Measurements from ENCODE around the gene ASCL5. TPM values are rescaled to one million over a fixed set of nuclear protein-coding genes. Genes with fewer than 3 reads are reported as not detected.

Gene ASCL5
- total RNA-seq, 1 donor from 2014 or later: not detected

DNA sequence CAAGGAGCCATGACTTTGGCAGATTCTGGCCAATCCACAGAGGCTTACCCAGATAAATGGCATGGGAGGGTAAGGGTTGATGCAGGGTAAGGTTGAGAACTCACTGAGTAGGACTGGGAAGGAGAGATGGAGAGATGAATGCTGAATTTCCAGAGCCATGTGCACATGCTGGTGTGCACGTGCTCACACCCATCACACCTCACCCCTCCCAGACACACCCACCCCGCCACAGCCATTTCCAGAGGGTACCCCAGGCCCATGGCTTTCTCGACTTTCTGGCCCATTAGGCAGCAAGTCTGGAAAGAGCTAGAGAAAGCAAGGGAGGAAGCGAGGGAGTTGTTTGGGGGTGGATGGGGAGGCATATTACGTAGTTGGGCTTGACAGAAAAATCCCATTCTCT lies 16.4 kb downstream of the ASCL5 start:
- DNase-seq: no peak

DNA sequence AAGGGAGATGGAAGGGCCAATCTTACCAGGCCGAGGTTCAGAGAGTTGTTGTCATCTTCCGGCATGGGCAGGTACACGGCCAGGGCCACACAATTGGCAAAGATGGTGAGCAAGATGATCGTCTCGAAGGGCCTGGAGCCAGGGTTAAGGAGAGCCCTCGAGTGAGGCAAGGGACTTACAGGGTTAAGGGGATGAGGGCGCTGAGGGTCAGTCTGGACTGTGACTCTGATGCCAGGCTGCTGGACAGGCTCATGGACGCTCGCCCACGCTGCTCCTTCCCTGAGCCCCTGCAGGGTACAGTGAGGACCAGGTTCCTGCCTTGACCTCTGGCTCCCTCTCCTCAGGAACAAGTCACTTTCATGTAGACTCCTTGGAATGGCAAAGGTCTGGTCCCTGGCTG lies 16.8 kb downstream of the ASCL5 start:
- DNase-seq: no peak

DNA sequence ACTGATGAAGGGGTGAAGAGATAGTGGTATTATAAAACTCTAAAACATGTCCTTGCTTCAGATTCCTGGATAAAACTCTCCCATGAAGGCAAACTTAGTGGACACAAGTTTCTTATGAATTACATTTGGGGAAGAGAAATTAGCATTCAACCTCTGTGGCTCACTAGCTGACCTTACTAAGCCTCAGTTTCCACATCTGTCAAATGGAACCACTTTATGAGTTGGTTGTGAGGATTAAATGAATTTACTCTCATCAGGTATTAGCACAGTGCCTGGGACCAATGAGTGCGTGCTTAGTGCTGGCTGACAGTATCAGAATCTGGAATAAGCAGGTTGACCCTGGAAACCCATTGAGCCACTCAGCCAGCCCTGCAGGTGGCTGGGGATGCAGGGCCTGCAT lies 17.3 kb downstream of the ASCL5 start:
- no peak for DNase-seq

DNA sequence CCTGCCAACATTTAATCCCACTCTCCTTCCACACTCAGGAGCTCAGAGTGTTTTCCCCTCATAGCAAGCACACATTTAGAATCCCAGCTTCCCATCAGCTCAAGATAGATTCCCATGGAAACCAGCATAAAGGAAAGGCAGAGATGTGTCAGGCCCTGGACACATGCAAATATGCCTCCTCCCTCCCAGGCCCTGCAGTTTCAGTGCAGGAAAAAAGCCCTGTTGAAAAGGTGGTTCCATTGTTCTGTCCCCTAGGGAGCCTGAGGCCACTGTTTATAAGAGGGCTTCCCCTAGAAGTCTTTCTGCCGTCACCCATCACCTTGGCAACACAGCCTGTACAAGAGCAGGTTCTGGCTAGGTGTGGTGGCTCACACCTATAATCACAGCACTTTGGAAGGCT lies 18.4 kb downstream of the ASCL5 start:
- DNase-seq: no peak

DNA sequence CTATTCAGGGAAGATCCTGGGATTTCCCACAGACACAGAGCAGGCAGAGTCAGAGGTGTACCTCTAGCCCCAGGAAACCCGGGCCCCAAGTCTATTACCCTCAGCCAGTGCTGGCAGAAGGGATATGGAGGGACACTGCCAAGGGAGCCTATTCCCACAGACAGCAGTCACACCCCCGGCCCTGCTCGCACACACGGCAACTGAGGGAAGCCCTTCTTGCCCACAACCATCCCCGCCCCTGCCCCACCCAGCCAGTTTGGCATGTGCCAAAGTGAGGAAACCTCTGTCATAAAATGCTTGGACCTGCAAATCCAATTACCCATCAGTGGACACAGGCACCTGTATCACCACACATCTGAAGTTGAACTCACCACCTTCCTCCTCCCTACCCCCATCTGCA lies 21.3 kb downstream of the ASCL5 start:
- DNase-seq: no peak

DNA sequence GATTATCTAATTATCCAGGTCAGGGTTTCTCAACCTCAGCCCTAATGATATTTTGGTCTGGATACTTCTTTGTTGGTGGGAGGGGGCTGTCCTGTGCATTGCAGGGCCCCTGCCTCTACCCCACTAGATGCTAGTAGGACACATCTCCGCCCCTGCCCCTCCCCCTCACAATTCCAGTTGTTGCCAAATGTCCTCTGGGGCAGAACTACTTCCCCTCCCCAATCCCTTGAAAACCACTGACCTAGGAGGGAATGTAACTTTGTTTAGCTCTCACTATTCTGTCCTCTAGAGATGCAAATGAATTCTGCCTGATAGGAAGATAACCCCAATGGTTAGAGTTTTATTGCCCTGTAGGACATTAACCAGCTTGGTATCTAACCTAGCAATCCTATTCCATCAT lies 22.8 kb downstream of the ASCL5 start:
- no peak for DNase-seq

DNA sequence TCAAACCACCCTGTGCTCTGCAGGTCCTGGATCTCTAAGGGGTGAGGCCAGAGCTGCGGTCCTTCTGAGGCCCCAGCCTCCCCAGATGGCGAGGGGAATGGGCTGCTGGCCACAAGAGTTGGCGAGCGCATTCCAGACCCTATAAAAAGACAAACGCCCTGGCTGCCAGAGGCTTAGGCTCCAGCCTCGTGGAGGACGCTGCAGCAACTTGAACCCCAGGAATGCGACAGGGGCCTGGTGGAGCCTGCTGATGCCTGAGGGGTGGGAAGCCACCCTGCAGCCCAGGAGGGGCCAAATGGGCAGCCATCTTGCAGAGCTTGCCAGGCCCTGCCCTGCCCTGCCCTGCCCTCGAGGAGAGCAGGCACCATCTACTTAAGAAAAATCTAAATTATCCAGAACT lies 23.3 kb downstream of the ASCL5 start:
- DNase-seq: no peak

DNA sequence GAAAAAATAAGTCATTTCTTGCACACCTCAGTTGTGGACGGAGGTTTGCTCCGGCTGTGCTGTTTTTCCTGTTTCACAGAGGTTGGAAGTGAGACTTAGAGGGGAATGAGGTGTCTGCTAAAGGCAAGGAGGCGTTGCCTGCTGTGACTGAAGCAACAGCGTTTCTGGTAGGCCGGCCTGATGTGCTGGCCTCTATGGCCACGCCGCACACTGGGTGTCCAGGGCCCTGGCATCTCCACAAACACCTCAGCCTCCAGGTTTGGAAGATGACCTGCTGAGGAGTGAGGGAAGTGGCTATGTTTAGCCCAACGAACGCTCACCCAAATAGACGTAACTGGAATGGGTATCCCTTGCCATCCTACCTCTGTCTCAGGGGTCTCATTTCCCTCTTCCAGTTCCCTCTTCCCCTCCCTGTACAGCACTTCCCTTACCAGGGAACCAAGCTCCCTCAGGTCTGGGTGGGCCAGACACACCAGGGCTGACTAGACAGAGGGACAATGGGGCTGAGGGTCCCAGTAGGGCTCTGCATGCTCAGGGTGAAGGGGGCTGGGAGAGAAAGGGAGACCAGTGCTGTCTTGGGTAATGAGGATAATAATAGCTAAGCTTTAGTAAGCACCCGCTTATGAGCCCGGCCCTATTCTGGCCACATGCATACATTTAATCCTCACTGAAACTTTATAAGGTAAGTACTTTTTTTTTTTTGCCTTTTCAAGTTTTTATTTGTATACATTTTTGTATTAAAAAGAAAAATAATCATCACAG lies 26.6 kb downstream of the ASCL5 start:
- no peak for DNase-seq

DNA sequence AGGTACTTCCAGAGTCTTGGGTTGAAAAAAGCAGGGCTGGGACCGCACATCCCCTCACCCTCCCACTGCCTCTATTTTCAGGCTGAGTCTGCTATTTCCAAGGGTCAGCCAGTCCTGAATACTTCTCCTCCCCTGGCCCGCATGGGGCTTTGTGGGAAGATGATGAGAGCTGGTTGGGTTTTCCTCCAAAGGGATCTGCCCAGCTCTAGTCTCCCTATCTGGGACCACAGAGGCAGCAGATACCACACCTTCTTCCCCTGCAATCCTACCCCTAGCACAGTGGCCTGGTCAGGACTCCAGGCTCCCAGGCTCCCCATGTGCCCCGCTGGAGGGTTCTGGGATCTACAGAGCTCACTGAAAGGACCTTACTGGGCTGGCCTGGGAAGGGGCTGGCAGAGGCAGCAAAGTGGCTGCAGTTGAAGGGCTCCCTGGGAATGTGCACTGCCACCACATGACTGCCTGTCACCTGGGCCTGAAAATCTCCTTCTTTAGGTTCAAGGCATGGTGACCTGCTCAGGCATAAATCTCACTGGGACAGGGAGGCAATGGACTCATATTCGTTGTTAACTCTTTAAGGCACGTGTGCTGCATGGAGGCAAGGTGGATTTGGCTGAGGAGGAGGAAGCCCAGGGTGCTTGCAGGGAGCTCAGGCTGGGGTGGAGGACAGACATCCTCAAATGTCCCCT lies 27.8 kb downstream of the ASCL5 start:
- DNase-seq: no peak

DNA sequence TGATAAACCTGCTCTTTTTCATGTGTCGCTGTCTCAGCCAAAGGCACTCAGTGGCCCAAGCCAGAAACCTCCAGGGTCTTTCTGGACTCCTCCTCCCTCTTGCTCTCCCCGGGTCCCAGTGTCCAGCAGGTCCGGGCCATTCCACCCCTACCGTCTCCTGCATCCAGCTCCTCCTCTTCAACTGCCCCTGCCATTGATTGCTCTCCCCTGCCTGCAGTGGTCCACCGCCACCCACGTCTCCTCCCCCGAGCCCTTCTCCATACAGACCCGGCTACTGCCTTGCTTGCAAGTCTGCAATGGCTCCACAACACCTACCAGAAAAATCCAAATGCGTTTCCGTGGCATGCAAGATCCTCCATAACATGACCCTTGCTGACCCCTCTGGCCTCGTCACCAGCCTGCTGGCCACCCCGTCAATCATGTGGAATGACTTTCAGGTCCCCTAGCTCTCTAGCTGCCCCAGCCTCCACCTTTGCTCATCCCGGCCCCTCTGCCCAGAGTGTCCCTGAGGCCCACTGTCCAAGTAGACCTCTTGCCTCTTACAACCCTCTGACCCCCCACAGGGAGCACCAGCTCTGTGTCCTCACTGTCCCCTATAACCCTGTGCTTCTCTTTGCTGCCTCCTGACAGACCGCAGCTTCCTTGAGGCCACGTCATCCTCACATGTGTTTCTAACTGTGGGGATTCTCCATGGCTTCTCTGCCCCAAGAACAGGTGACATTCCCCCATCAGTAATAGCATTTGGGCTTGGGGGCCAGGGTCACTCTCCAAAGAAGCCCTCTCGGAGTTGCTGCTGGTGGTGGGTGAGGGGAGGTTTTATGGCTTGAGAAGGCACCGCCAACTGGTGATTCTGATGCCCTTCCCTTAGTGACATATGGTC lies 29.8 kb downstream of the ASCL5 start:
- DNase-seq: no peak

DNA sequence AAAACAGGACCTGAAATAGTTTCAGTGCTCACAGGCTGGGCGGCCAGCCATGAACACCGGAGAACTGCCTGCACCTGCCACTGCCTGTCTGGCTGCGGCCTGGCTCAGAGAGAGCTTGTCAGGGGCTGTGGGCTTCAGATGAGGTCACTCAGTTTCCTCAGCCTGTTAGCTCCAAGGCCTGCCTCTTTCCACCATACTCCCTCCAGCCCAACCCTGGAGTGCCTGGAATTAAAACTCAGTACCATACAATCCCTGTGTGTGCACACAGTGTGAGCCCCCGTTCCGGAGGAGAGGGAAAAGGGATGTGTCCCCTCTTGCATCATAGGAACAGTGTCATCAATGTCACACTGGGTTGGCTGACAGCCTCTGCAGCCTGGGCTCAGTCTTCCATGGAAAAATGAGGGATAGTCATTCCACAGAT lies 30.9 kb downstream of the ASCL5 start:
- no peak for DNase-seq

DNA sequence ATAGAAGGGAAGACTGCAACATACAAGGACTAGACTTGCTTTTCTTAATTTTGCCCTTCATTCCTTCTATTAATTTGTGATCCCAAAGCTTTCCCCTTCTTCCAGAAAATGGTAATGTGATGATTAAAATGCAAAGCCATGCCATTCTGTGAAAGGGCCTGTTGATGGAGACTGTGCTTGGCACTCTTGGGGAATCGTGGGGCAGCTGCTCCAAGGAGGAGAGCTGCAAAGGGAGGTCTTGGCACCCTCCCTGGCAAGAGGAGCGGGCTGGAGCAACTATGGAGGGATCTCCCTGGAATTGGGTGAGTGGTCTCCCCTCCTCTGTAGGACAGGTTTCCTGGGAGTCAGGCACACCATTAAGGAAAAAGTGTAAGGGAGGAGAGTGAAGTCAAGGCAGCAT lies 31.4 kb downstream of the ASCL5 start:
- no peak for DNase-seq

DNA sequence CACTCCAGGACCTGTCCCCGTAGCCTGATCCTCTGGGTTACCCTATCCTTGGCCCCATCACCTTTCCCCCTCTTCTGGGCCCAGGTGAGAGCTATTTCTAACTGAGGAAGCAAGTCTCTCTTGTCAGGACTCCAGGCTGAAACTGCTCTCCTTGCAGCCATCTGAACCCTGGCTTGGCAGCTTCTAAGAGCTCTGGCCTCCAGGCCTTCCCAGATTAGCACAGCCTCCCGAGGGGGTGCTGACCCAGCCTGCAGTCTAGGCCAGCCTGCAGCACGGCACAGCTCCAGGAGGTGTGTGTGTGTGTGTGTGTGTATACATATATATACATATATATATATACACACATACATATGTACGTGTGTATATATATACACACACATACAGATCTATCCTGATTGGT lies 32.2 kb downstream of the ASCL5 start:
- no peak for DNase-seq

DNA sequence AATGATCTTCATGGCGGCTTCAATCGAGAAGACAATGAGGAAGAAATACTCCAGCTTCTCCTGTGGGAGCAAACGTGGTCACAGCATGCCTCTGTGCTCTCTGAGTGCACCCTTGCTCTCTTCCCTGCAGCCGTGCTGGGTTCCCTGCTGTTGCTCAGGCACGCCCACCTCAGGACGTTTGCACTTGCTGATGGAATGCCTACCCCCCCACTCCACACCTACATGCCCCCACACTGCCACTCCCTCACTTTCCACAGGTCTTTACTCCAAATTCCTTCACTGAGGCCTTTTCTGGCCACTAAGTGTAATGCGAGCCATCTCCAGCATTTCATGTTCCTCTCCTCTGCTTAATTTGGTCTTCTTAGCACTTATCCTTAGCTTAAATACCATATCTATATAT lies 33.0 kb downstream of the ASCL5 start:
- DNase-seq: no peak

DNA sequence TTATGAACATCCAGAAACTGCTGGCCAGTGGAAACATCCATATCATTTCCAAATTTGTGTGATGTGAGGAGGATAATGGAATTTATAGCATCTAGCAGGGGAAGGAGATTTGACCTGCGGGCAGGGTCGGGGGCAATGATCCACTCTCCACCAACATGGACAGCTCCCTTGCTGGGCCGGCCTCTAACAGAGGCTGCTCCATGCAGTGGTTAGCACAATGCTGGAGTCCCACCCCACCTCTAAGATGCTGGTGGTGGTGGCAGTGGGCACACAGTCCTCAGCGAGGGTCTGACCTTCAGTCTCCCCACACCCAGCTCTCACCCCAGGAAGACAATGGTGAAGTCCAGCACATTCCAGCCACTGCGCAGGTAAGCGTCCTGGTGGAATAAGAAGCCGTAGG lies 33.4 kb downstream of the ASCL5 start:
- DNase-seq: no peak

DNA sequence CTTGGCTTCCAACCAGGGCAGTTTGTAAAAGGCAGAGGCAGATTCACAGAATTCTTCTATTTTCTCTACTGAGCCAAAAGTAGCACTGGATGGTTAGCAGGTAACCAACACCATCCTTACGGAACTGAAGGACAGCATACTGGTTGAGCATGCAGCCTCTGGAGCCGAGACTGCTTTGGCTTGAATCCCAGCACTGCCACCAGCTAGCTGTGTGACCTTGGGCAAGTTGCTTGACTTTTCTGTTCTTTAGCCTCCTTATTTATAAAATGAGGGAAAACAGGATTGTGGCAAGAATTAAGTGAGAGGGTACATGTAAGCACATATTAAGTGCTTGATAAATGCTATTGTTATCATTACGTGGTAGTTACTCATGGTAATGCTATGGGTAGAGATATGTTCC lies 34.2 kb downstream of the ASCL5 start:
- no peak for DNase-seq

DNA sequence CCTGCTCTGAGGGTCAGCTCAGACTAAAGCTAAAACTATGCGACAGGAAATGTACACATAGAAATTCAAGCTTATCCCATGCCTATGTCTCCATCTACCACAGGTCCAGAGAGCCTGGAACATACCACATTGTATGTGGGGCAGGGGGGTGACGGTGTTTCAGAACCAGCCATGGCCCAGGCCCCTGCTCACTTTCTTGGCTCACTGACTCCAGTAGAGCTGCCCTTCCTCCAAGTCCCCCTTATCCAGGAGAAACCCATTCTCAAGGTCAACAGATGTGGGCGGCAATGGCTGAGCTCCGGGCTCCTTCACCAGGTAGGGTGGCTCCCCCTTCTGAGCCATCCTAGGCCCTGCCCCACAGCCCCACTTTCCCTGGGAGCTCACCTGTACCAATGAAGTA lies 35.7 kb downstream of the ASCL5 start:
- no peak for DNase-seq

DNA sequence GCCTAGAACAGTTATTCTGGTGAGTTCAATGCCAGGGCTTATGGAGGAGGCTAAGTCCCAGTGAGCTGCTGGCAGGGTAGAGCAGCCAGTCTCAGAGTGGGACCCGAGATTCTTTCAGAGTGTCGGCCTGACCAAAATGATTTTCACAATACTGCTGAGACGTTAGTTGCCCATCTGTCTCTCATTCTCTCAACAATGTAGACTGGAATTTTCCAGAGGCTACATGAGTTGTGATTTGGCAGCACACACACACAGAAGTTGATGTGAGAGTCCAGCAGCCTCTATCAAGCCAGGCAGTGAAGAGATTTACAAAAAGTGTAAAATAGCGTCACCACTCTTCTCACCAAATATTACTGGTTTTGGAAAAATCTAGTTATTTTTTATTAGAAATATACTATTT lies 36.4 kb downstream of the ASCL5 start:
- peak; percentile 79 for DNase-seq

DNA sequence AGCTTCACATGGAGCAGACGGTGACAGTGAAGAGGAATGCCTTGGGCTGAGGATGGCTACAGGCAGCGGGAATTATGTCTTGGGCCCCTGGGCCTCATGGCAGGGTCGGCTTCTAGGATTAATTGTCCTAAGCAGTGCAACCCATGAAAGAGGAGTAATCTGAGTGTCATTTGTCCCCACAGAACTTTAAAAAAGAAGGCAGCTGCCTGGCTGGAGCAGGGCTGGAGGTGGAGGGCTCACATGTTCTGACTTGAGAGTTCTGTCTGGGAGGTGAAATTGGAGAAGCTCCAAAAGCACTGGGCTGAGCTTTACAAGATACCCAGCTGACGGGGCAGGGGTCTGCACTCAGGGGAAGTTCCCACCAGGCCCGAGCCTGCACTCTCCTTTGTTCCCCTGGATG lies 37.4 kb downstream of the ASCL5 start:
- DNase-seq: no peak

DNA sequence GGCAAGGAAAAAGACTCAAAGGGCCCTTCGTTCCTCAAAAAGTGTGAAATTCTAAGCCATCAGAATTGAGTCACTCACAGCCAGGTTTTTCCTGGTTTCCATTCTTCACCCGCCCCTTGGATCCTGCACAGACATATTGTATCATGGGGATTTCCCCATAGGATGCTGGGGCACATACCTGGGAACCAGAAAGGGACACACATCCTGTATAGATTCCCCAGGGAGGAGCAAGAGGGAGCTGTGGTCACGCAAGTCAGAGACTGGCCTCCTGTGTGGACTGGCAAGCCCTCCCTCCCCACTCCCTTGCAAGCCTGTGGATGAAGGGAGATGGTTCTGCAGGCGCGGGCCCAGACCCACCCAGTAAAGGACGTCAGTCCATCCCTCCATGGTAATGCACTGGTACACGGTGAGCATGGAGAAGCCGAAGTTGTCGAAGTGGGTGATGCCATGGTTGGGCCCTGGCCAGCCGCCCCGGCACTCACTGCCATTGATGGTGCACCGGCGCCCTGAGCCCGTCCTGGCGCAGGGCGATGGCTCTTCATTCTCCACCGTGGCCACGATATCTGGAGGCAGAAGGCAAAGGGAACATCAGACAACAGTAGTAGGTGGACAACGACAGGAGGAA lies 38.0 kb downstream of the ASCL5 start:
- no peak for DNase-seq

DNA sequence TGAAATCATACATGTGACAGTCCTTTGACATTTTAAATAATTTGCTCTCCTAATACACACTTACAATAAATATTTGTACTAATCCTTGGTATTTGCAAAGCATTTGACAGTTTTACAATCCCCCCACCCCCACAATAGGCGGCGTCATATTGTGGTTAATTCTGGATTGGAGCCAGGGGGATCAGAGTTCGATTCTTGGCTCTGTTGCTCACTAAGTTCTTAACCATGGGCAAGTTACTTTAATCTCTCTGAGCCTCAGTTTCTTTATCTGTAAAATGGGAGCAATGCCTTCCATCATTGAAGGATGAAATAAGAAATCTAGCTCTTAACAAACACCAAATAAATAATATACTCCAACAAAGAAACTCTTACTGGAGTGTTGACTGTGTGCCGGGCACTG lies 38.6 kb downstream of the ASCL5 start:
- no peak for DNase-seq

DNA sequence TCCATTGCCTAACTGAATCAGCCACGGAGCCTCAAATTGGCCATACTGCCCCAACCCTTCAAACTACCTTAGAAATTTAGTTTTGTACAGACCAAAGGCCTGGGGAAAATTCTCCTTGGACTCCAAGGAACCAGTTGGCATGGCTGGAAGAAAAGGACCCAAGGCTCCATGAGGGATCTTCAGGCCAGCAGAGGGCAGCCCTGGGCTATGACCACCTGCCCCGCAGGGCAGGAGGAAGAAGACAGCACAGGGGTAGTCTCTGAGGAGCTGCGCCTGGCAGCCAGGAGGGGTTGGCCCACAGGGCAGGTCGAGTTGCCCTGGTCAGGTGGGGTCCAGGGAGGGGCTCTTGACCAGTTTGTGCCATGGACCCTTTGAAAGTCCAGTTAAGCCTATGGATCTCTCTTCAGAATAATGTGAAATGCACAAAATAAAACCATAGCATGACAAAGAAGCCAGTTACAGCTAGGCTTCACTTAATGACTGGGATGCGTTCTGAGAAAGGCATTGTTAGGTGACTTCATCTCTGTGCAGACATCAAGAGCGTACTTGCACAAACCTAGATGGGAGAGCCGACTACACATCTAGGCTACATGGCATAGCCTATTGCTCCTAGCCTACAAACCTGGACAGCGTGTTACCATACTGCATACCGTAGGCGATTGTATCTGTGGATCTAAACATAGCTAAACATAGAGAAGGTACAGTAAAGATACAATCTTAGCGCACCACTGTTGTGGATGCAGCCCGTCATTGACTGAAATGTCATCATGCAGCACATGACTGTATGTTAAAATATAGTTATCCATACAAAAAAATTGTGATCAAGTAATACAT lies 40.9 kb downstream of the ASCL5 start:
- DNase-seq: no peak

Measured in skin of body (tissue), 2 donors.